OCI-LY7 (cell line): ENCODE measurements around the gene ERP44. TPM values are rescaled to one million over a fixed set of nuclear protein-coding genes. Genes with fewer than 3 reads are reported as not detected.
A peak's percentile ranks its signal among the peaks of the same experiment; 100 is the strongest.
"Not testable (repeated sequence)": the region's sequence is repeated elsewhere in the genome, so short reads cannot be mapped to it uniquely, and the experiment has no call there.

Source experiments
- BruUV-seq: library from RNA; stranded (reverse); fragments of 400-500 nt; replicated peaks from 2 replicates; lab custom pipeline; 2021; lab: Mats Ljungman, UMichigan
- CTCF ChIA-PET: fragments of 300-600 bp; sonication (Branson Sonifier 250); formaldehyde crosslinking; loops from one replicate; lab custom pipeline; 2022; ENCODE audit warnings: antibody characterized with exemption; ENCODE audit not compliant: unreplicated experiment; lab: Charles Lee
- POLR2A ChIA-PET: fragments of 300-600 bp; sonication (Branson Sonifier 250); formaldehyde crosslinking; loops from one replicate; lab custom pipeline; 2022; ENCODE audit warnings: antibody characterized with exemption; lab: Charles Lee
- DNase-seq: peaks from one replicate; pipeline ENCODE4 v3.0.0-alpha.2; 2015; ENCODE audit warnings: low spot score
- H2AFZ ChIP-seq: fragments of 200-600 bp; sonication (generic), shearing (Covaris generic); 2 replicates; pipeline ENCODE4 v1.6.1; 2014; ENCODE audit warnings: mild to moderate bottlenecking, antibody characterized with exemption, low read length, moderate library complexity
- H3K27ac ChIP-seq: fragments of 200-600 bp; sonication (generic); 2 replicates; pipeline ENCODE4 v1.5.1; 2014; ENCODE audit warnings: mixed run types, low read depth, mild to moderate bottlenecking, moderate library complexity, low read length, inconsistent platforms; ENCODE audit not compliant: poor library complexity, severe bottlenecking
- H3K36me3 ChIP-seq: fragments of 200-600 bp; sonication (generic); 2 replicates; pipeline ENCODE4 v1.6.1; 2014; ENCODE audit warnings: mild to moderate bottlenecking, antibody characterized with exemption, low read length, moderate library complexity, mixed read lengths; ENCODE audit not compliant: insufficient read depth
- H3K4me1 ChIP-seq: fragments of 200-600 bp; sonication (generic); 2 replicates; pipeline ENCODE4 v1.5.1; 2014; ENCODE audit warnings: mild to moderate bottlenecking, low read length; ENCODE audit not compliant: insufficient read depth, poor library complexity, severe bottlenecking
- H3K4me2 ChIP-seq: fragments of 200-600 bp; sonication (generic); 2 replicates; pipeline ENCODE4 v1.6.1; 2014; ENCODE audit warnings: mild to moderate bottlenecking, low read length
- H3K4me3 ChIP-seq: fragments of 200-600 bp; sonication (generic); 2 replicates; pipeline ENCODE4 v1.5.1; 2014; ENCODE audit warnings: mild to moderate bottlenecking, low read depth, low read length; ENCODE audit not compliant: poor library complexity, severe bottlenecking
- H3K79me2 ChIP-seq: fragments of 200-600 bp; sonication (generic); 2 replicates; pipeline ENCODE4 v1.6.1; 2016; ENCODE audit warnings: low read depth, mild to moderate bottlenecking, low read length, moderate library complexity, mixed read lengths; ENCODE audit not compliant: insufficient read depth
- H3K9me2 ChIP-seq: fragments of 200-600 bp; sonication (generic); 2 replicates; pipeline ENCODE4 v1.6.1; 2016; ENCODE audit warnings: mild to moderate bottlenecking, low read length, mixed read lengths; ENCODE audit not compliant: insufficient read depth
- H3K9me3 ChIP-seq: fragments of 200-600 bp; sonication (generic); 2 replicates; pipeline ENCODE4 v1.6.1; 2014; ENCODE audit warnings: mild to moderate bottlenecking, mixed run types, low read length, mixed read lengths
- H4K20me1 ChIP-seq: fragments of 200-600 bp; sonication (generic); 2 replicates; pipeline ENCODE4 v1.6.1; 2014; ENCODE audit warnings: mild to moderate bottlenecking, antibody characterized with exemption, low read length, moderate library complexity, mixed read lengths; ENCODE audit not compliant: insufficient read depth
- EZH2phosphoT487 ChIP-seq: fragments of 200-600 bp; sonication (generic); IDR thresholded peaks from 2 replicates; pipeline ENCODE4 v1.6.1; 2018; ENCODE audit warnings: low read depth, borderline replicate concordance, mild to moderate bottlenecking, mixed run types, antibody characterized with exemption, low read length, moderate library complexity, mixed read lengths
- intact Hi-C: fragments of 100-400 bp; cut with micrococcal nuclease; formaldehyde crosslinking; loops from one replicate; pipeline ENCODE4 v1.10.0; 2022; ENCODE audit not compliant: unreplicated experiment
- total RNA-seq, 2 experiments: library from RNA; depleted of rRNA in 1 of 2; stranded (reverse); fragments of >200 nt in 1 of 2; shearing (Covaris generic) in 1 of 2; gene quantifications; 2 replicates each; pipeline ENCODE4 v1.2.3, GENCODE V29; 2014 to 2022
- TF ChIP-seq, protein P1 (sequence below): fragments of 200-600 bp; sonication (generic); conservative IDR thresholded peaks from 2 replicates; pipeline ENCODE4 v1.5.1; 2014; ENCODE audit warnings: mild to moderate bottlenecking, antibody characterized with exemption, low read length, moderate library complexity, mixed read lengths

The ERP44 gene
- total RNA-seq, 2 experiments from 2014 or later = 19.3 to 28.1 TPM

DNA sequence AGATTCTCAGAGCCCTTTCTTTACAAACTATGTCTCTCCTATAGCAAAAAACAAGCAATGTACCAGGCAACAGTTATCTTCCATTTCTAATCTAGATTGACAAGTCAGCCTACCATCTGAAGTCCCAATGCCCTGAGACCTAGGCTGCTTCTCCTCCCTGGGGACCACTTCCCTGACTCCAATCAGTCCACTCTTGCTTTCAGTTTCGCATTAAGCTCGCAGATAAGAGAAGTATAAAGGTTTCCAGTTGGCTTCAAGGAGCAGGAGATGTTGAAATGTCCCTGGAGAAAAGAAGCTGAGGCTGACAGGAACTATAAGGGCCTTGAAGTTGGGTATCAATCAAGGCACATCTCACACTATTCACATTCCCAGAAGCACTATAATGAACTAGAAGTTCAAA is 32.3 kb downstream of the ERP44 start:
- ChIA-PET POLR2A (interaction anchor here (1.4 to 4.3 kb wide), 2 partner anchors 14 to 18 kb away, joined by 4 to 38 read pairs; no protein-coding TSS in a partner anchor), CTCF (interaction anchor here (1.0 kb wide), 1 partner anchor 8 kb away, joined by 3 read pairs; no protein-coding TSS in a partner anchor)
- H3K36me3 ChIP-seq = peaks cover 63% of the 10 kb centered on the region
- peaks cover 52% of the 10 kb centered on the region for H3K4me1 ChIP-seq
- intact Hi-C loops = no loop called here
- peaks cover 78% of the 10 kb centered on the region for H3K79me2 ChIP-seq
- peak; percentile 67 for DNase-seq
- no peak overlapping the region for H3K4me3 ChIP-seq
- no peak overlapping the region for H2AFZ ChIP-seq
- peak overlapping the region; percentile 54 for H3K27ac ChIP-seq
- no peaks in the 10 kb centered on the region for H3K9me2 ChIP-seq
- H4K20me1 ChIP-seq = no peaks in the 10 kb centered on the region
- peaks cover 33% of the 10 kb centered on the region; the same call in 1 of the 2 replicates for H3K9me3 ChIP-seq
- H3K4me2 ChIP-seq = peak overlapping the region; percentile 28; the same call in 1 of the 2 replicates
- TF ChIP-seq, protein P1, sequence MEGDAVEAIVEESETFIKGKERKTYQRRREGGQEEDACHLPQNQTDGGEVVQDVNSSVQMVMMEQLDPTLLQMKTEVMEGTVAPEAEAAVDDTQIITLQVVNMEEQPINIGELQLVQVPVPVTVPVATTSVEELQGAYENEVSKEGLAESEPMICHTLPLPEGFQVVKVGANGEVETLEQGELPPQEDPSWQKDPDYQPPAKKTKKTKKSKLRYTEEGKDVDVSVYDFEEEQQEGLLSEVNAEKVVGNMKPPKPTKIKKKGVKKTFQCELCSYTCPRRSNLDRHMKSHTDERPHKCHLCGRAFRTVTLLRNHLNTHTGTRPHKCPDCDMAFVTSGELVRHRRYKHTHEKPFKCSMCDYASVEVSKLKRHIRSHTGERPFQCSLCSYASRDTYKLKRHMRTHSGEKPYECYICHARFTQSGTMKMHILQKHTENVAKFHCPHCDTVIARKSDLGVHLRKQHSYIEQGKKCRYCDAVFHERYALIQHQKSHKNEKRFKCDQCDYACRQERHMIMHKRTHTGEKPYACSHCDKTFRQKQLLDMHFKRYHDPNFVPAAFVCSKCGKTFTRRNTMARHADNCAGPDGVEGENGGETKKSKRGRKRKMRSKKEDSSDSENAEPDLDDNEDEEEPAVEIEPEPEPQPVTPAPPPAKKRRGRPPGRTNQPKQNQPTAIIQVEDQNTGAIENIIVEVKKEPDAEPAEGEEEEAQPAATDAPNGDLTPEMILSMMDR = no peak
- no peak for TF ChIP-seq EZH2phosphoT487
- BruUV-seq = no TSS peak

DNA sequence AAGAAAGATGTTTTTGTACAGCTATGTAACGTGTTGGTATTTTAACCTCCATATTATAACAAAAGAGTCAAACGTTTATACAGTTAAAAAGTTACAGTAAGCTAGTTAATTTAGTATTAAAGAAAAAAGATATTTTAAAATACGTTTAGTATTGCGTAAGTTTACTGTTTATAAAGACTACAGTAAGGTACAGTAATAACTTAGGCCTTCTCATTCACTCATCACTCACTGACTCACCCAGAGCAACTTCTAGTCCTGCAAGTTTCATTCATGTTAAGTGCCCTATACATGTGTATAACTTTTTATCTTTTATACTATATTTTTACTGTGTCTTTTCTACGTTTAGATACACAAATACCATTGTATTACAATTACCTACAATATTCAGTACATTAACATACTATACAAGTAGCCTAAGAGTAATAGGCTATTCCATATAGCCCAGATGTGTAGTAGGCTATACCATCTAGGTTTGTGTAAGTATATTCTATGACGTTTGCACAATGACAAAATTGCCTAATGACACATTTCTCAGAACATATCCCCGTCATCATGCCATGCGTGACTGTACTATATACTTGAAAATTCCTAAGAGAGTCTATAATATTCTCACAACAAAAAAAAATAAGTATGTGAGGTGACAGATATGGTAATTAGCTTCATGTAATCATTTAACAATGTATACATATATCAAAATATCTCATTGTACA is 33.8 kb downstream of the ERP44 start:
- no TSS peak for BruUV-seq
- no peak overlapping the region for H3K4me3 ChIP-seq
- H2AFZ ChIP-seq = no peak overlapping the region
- no peak overlapping the region for H3K4me2 ChIP-seq
- H3K36me3 ChIP-seq = peaks cover 67% of the 10 kb centered on the region
- H4K20me1 ChIP-seq = no peaks in the 10 kb centered on the region
- peaks cover 36% of the 10 kb centered on the region; the same call in 1 of the 2 replicates for H3K9me3 ChIP-seq
- POLR2A ChIA-PET = interaction anchor here (0.5 to 4.3 kb wide), 6 partner anchors 8 to 1734 kb away, joined by 3 to 38 read pairs (median 4); no protein-coding TSS in a partner anchor
- no peak for DNase-seq
- intact Hi-C loops = no loop called here
- no peak overlapping the region for H3K27ac ChIP-seq
- H3K9me2 ChIP-seq = no peaks in the 10 kb centered on the region
- CTCF ChIA-PET = no interaction called here
- peaks cover 77% of the 10 kb centered on the region for H3K79me2 ChIP-seq
- TF ChIP-seq, protein P1 = no peak
- no peak for TF ChIP-seq EZH2phosphoT487
- peaks cover 48% of the 10 kb centered on the region for H3K4me1 ChIP-seq

DNA sequence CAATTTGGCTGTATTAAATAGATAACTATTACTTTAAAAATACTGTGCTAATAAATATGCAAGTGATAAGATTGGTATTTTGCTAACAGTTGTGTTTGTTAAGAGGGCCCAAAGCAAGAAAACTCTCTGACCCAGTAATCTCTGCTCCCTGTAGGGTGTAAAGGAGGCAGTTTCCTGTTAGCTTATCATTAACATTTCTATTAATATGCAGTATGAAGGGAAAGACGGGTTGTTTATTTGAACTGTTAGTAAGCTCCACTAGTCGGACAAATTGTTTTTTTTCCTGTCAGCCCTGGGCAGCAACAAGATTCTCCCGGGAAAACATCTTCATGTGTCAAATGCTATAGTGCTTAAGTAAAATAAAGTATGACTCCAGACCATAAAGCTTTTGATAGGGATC is 35.6 kb downstream of the ERP44 start:
- no peak overlapping the region for H2AFZ ChIP-seq
- no peaks in the 10 kb centered on the region for H3K9me2 ChIP-seq
- peaks cover 40% of the 10 kb centered on the region; the same call in 1 of the 2 replicates for H3K9me3 ChIP-seq
- no TSS peak for BruUV-seq
- no peak for DNase-seq
- TF ChIP-seq, protein P1 = no peak
- no peak for TF ChIP-seq EZH2phosphoT487
- peaks cover 65% of the 10 kb centered on the region for H3K4me1 ChIP-seq
- intact Hi-C loops = no loop called here
- H4K20me1 ChIP-seq = no peaks in the 10 kb centered on the region
- no peak overlapping the region for H3K4me3 ChIP-seq
- no peak overlapping the region for H3K27ac ChIP-seq
- H3K79me2 ChIP-seq = peaks cover 74% of the 10 kb centered on the region
- POLR2A ChIA-PET = interaction anchor here (0.6 to 4.3 kb wide), 11 partner anchors 10 to 945 kb away, joined by 3 to 38 read pairs (median 6); no protein-coding TSS in a partner anchor
- CTCF ChIA-PET = no interaction called here
- H3K4me2 ChIP-seq = no peak overlapping the region
- peaks cover 75% of the 10 kb centered on the region for H3K36me3 ChIP-seq

DNA sequence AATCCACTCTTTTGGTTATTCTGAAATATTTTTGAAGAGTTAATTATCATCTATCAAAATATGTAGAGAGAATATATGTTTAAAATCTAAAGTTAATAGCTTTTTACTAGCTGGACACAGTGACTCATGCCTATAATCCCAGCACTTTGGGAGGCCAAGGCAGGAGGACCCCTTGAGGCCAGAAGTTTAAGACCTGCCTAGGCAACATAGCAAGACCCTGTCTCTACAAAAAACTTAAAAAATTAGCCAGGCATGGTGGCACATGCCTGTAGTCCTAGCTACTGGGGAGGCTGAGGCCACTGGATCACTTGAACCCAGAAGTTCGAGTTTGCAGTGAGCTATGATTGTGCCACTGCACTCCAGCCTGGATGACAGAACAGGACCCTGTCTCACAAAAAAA is 36.1 kb downstream of the ERP44 start:
- CTCF ChIA-PET, BruUV-seq, intact Hi-C loops, H3K27ac ChIP-seq, H3K4me2 ChIP-seq, DNase-seq, H3K9me2 ChIP-seq, H4K20me1 ChIP-seq, H2AFZ ChIP-seq, H3K4me3 ChIP-seq: not testable (repeated sequence)
- H3K9me3 ChIP-seq = peaks cover 45% of the 10 kb centered on the region
- POLR2A ChIA-PET = interaction anchor here (0.6 to 4.3 kb wide), 8 partner anchors 11 to 945 kb away, joined by 3 to 38 read pairs (median 6); no protein-coding TSS in a partner anchor
- H3K79me2 ChIP-seq = peaks cover 76% of the 10 kb centered on the region
- H3K36me3 ChIP-seq = peaks cover 80% of the 10 kb centered on the region
- peaks cover 70% of the 10 kb centered on the region for H3K4me1 ChIP-seq
